Lower leg skin (tissue), 4 donors: ENCODE results near the gene DNTTIP2. TPM values are rescaled to one million over a fixed set of nuclear protein-coding genes. Genes with fewer than 3 reads are reported as not detected.
"Not testable (repeated sequence)": the region's sequence is repeated elsewhere in the genome, so short reads cannot be mapped to it uniquely, and the experiment has no call there.

Experiments used
- DNase-seq, 2 donors: peaks; one replicate each; pipeline ENCODE4 v3.0.0-alpha.2; 2019; ENCODE audit warnings: low spot score in 2 of 2
- H3K4me3 ChIP-seq: fragments of 200-600 bp; sonication (generic); 2 replicates; pipeline ENCODE4 v1.5.1; 2017; ENCODE audit warnings: mild to moderate bottlenecking, low read depth; ENCODE audit not compliant: poor library complexity, severe bottlenecking
- POLR2A ChIP-seq, 2 donors: fragments of 450-650 bp; IDR thresholded peaks; one replicate each; pipeline ENCODE4 v1.6.1; 2016 to 2017; ENCODE audit warnings: antibody characterized with exemption in 2 of 2, mild to moderate bottlenecking in 1 of 2, moderate library complexity in 1 of 2
- WGBS, 2 donors: methylation state at CpG; one replicate each; pipeline ENCODE4 v1.1.5; 2018; 5-methylcytosine and 5-hydroxymethylcytosine counted together
- intact Hi-C: fragments of 100-400 bp; cut with DNase I; formaldehyde crosslinking; loops from one replicate; pipeline ENCODE4 v1.15.0; 2023; ENCODE audit warnings: low total_unique reads
- total RNA-seq, 4 donors: library from RNA; depleted of rRNA; stranded (reverse); fragments of >200 nt; gene quantifications; one replicate each; pipeline ENCODE4 v1.1.0, GENCODE V29; 2016
- TF ChIP-seq, protein P1 (sequence below), 3 donors: fragments of 450-650 bp; IDR thresholded peaks; one replicate each; pipeline ENCODE4 v1.5.1; 2016; ENCODE audit warnings: antibody characterized with exemption in 3 of 3, mild to moderate bottlenecking in 3 of 3, moderate library complexity in 2 of 3

DNTTIP2 gene
- total RNA-seq, 4 donors from 2014 or later, result 27.0 to 42.0 (median 34.8) TPM

DNA sequence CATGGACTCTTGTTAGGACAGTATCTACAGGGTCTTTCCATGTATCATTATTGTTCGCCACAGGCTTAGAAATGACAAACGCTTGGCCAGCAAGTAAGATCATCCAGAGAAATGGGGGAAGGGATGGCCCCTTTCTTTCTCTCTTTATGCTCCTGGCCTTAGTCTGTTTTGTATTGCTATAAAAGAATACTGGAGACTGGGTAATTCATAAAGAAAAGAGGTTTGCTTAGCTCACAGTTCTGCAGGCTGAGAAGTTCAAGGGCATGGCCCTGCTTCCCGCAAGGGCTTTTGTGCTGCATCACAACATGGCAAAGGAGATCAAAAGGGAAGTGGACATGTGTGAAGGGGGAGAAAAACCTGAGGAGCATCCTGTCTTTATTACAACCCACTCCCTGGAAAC, 41.0 kb downstream of the DNTTIP2 start:
- no peak overlapping the region for H3K4me3 ChIP-seq
- intact Hi-C loops, result no loop called here
- TF ChIP-seq POLR2A (IDR thresholded peaks at IDR 0.05), result no peak
- TF ChIP-seq, protein P1, sequence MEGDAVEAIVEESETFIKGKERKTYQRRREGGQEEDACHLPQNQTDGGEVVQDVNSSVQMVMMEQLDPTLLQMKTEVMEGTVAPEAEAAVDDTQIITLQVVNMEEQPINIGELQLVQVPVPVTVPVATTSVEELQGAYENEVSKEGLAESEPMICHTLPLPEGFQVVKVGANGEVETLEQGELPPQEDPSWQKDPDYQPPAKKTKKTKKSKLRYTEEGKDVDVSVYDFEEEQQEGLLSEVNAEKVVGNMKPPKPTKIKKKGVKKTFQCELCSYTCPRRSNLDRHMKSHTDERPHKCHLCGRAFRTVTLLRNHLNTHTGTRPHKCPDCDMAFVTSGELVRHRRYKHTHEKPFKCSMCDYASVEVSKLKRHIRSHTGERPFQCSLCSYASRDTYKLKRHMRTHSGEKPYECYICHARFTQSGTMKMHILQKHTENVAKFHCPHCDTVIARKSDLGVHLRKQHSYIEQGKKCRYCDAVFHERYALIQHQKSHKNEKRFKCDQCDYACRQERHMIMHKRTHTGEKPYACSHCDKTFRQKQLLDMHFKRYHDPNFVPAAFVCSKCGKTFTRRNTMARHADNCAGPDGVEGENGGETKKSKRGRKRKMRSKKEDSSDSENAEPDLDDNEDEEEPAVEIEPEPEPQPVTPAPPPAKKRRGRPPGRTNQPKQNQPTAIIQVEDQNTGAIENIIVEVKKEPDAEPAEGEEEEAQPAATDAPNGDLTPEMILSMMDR (IDR thresholded peaks at IDR 0.05), result no peak
- no peak for DNase-seq
- 93 to 100% methylated on average over 3 of the region's 3 CpGs for WGBS, 2 donors

DNA sequence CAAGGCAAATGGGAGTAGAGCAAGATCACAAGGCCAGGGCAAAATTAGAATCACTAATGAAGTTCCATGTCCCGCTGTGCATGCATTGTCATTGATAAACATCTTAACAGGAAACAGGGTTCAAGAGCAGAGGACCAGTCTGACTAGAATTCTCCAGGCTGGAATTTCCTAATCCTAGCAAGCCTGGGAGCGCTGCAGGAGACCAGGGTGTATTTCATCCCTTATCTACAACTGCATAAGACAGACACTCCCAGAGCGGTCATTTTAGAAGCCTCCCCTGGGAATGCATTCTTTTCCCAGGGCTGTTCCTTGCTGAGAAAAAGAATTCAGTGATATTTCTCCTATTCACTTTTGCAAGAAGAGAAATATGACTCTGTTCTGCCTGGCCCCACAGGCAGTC, 45.7 kb downstream of the DNTTIP2 start:
- intact Hi-C loops, DNase-seq, H3K4me3 ChIP-seq: not testable (repeated sequence)
- WGBS, 2 donors, result 87 to 97% methylated on average over 3 of the region's 3 CpGs

DNA sequence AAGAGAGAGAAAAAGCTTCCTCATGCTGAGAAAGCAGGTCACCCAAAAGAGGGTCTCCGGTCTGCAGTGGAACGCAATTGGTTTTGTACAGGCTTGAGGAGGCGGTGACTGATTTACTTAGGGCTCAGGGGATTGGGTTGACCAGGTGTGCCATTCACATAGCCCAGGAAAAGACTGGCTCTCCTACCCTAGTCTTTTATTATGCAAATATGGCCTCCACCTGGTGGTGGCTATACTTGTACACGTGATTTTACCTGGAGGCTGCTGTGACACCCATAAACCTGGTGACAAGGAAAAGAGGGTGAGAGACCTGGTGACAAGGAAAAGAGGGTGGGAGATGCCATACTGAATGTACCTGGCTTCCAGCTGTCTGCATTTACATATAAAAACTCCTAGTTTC, 49.9 kb downstream of the DNTTIP2 start:
- DNase-seq, result no peak
- WGBS, 2 donors, result 91% methylated on average over 4 of the region's 4 CpGs
- intact Hi-C loops, result no loop called here
- H3K4me3 ChIP-seq, result no peak overlapping the region
- TF ChIP-seq, protein P1 (IDR thresholded peaks at IDR 0.05), result no peak
- TF ChIP-seq POLR2A (IDR thresholded peaks at IDR 0.05), result no peak

DNA sequence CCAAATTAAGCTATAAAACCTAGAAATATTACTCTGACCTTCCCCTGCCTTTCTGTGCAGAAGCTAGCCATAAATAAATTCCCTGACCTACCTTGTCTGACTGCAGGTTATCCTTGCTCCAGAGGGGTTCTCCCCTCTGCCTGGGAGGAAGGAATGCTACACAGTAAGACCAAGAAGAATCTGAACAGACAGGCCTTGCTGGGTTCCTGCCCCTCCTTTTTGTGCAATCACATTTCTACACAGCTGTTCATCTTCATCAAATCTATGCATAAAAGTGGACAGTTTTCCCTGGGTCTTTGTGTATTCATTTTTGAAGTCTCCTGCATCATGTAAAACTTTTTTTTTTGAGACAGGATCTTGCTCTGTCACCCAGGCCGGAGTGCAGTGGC, 50.6 kb downstream of the DNTTIP2 start:
- no peak overlapping the region for H3K4me3 ChIP-seq
- WGBS, 2 donors, result 87 to 93% methylated on average over 1 of the region's 1 CpG
- intact Hi-C loops, result no loop called here
- TF ChIP-seq, protein P1 (IDR thresholded peaks at IDR 0.05), result no peak
- TF ChIP-seq POLR2A (IDR thresholded peaks at IDR 0.05), result no peak
- no peak for DNase-seq

DNA sequence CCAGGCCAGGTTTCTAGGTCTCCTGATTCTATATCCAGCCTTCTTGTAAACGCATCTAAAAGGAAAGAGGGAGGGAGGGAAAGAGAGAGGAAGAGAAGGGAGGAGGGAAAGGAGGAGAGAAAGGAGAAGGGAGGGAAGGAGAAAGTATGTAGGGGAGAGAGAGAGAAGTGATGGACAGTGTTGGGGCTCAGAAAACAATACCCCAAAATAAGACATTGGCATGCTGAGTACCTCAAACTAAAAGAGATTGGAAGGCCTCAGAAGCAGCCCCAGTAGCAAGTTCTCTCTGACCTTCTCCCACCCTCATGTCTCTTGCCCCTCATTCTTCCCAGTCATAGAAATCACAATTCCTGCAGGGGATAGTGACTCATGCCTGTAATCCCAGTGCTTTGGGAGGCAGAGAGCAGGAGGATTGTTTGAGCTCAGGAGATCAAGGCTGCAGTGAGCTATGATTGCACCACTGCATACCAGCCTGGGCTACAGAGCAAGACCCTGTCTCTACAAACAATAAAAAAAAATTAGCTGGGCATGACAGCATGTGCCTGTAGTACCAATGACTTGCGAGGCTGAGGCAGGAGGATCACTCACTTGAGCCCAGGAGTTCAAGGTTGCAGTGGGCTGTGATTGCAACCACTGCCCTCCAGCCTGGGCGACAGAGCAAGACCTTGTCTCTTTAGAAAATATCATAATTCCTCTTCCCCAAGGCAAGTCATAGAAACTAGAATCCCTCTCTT, 51.2 kb downstream of the DNTTIP2 start:
- H3K4me3 ChIP-seq, result no peak overlapping the region
- intact Hi-C loops, result no loop called here
- TF ChIP-seq POLR2A (IDR thresholded peaks at IDR 0.05), result no peak
- TF ChIP-seq, protein P1 (IDR thresholded peaks at IDR 0.05), result no peak
- no peak for DNase-seq
- 92 to 93% methylated on average over 2 to 3 of the region's 3 CpGs for WGBS, 2 donors

DNA sequence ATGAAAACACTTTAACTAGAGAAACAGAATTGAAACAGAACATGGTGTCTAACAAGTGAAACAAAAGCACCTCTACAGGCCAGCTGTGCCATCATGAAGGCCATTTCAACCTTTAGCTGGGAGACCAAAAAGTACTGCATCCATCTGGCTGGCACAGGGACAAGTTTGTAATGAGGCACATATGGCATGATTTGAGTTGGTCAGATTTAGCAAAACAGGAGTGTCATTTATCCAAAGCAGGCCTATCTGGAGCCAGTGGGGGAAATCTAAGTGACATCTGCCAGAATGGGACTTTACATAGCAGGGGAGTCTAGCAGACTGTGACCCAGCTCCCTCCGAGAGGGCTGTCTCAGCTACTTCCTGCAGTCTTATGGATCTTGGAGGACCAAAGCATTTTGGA, 51.9 kb downstream of the DNTTIP2 start:
- no peak overlapping the region for H3K4me3 ChIP-seq
- TF ChIP-seq, protein P1 (IDR thresholded peaks at IDR 0.05), result no peak
- TF ChIP-seq POLR2A (IDR thresholded peaks at IDR 0.05), result no peak
- intact Hi-C loops, result no loop called here
- no peak for DNase-seq
- 56 to 75% methylated on average over 1 of the region's 1 CpG for WGBS, 2 donors
